K562 (cell line): ENCODE measurements around the gene FAM53A. TPM values are rescaled to one million over a fixed set of nuclear protein-coding genes. Genes with fewer than 3 reads are reported as not detected.

Source experiments
- ATAC-seq: fragments of 200-7000 bp; cut with Tn5 transposase; 3 replicates; pipeline ENCODE4 v1.9.1; 2020; ENCODE audit warnings: moderate library complexity
- BruUV-seq: library from RNA; stranded (reverse); fragments of 400-500 nt; replicated peaks from 2 replicates; lab custom pipeline; 2021; lab: Mats Ljungman, UMichigan
- CTCF ChIA-PET: fragments of 300-600 bp; formaldehyde crosslinking; extraction: SDS; loops from one replicate; lab custom pipeline; 2021; ENCODE audit warnings: low intra/inter-chr PET ratio; lab: Yijun Ruan, JAX
- POLR2A ChIA-PET: fragments of 300-600, 350-650 bp; sonication (Branson Sonifier 250); formaldehyde crosslinking; extraction: SDS; loops from one replicate; lab custom pipeline; 2021; ENCODE audit warnings: antibody characterized with exemption, inconsistent platforms; lab: Yijun Ruan, JAX
- DNase-seq, 4 experiments: peaks; one replicate each; pipeline versions ENCODE4 v3.0.0 to v3.0.0-alpha.2; 2011 to 2018; ENCODE audit warnings: low spot score in 3 of 4, mixed read lengths in 3 of 4; ENCODE audit errors: extremely low read depth in 1 of 4
- FAIRE-seq: peaks from 2 replicates; lab custom pipeline; 2011; peaks lifted over from hg19 to GRCh38; lab: Jason Lieb, UNC
- H2AFZ ChIP-seq: 2 replicates; pipeline ENCODE4 v1.6.0; 2011; ENCODE audit warnings: low read depth, low read length, control low read depth, inconsistent platforms
- H3K27ac ChIP-seq: fragments of 200-600 bp; 3 replicates; pipeline ENCODE4 v1.8.0; 2011; ENCODE audit warnings: low read depth, mild to moderate bottlenecking, control low read depth, inconsistent platforms, low read length, moderate library complexity, mixed read lengths; ENCODE audit errors: extremely low read depth
- H3K27me3 ChIP-seq, 2 experiments: fragments of 300-600 bp in 1 of 2; 2 replicates in 1 of 2; 3 replicates in 1 of 2; pipeline versions ENCODE4 v1.6.0 to v1.8.0; 2011; ENCODE audit warnings: inconsistent platforms in 2 of 2, low read length in 2 of 2, mild to moderate bottlenecking in 1 of 2, mixed read lengths in 1 of 2, moderate library complexity in 1 of 2; ENCODE audit not compliant: control insufficient read depth in 2 of 2, insufficient read depth in 2 of 2
- H3K36me3 ChIP-seq: fragments of 300-600 bp; 3 replicates; pipeline ENCODE4 v1.8.0; 2011; ENCODE audit warnings: mild to moderate bottlenecking, low read length, inconsistent platforms; ENCODE audit not compliant: control insufficient read depth, insufficient read depth
- H3K4me1 ChIP-seq, 2 experiments: fragments of 200-600 bp in 1 of 2; replicated peaks in 1 of 2; 2 replicates in 1 of 2; 3 replicates in 1 of 2; pipeline versions ENCODE4 v1.5.1 to v1.8.0; 2011; ENCODE audit warnings: inconsistent platforms in 2 of 2, low read length in 2 of 2, mild to moderate bottlenecking in 1 of 2, mixed read lengths in 1 of 2, moderate library complexity in 1 of 2; ENCODE audit not compliant: control insufficient read depth in 2 of 2, insufficient read depth in 2 of 2
- H3K4me2 ChIP-seq: 2 replicates; pipeline ENCODE4 v1.6.1; 2011; ENCODE audit warnings: low read length, control low read depth, inconsistent platforms, mixed read lengths; ENCODE audit not compliant: insufficient read depth
- H3K4me3 ChIP-seq: fragments of 200-600 bp; sonication (generic), shearing (Covaris generic); 2 replicates; pipeline ENCODE4 v1.5.1; 2016; ENCODE audit warnings: control low read depth, inconsistent platforms
- H3K79me2 ChIP-seq: fragments of 200-600 bp; 3 replicates; pipeline ENCODE4 v1.8.0; 2011; ENCODE audit warnings: low read length, inconsistent platforms; ENCODE audit not compliant: control insufficient read depth, insufficient read depth
- H3K9ac ChIP-seq, 2 experiments: 2 replicates each; pipeline versions ENCODE4 v1.6.0 to v1.6.1; 2011; ENCODE audit warnings: low read depth in 2 of 2, low read length in 2 of 2, control low read depth in 1 of 2, inconsistent platforms in 1 of 2, mild to moderate bottlenecking in 1 of 2, mixed read lengths in 1 of 2; ENCODE audit not compliant: insufficient read depth in 1 of 2
- H3K9me1 ChIP-seq: one replicate; pipeline ENCODE4 v1.6.0; 2011; ENCODE audit warnings: inconsistent platforms, mild to moderate bottlenecking, low read length, moderate library complexity; ENCODE audit not compliant: control insufficient read depth, insufficient read depth
- H3K9me3 ChIP-seq: replicated peaks from 2 replicates; pipeline ENCODE4 v1.5.1; 2011; ENCODE audit warnings: low read depth, low read length, inconsistent platforms; ENCODE audit not compliant: control insufficient read depth, insufficient read depth
- H4K20me1 ChIP-seq: replicated peaks from 2 replicates; pipeline ENCODE4 v1.6.1; 2011; ENCODE audit warnings: low read length, inconsistent platforms, mixed read lengths; ENCODE audit not compliant: control insufficient read depth, insufficient read depth
- CBX5 ChIP-seq: IDR thresholded peaks from 2 replicates; pipeline ENCODE4 v1.6.1; 2014; ENCODE audit warnings: low read depth, borderline replicate concordance
- DNMT1 ChIP-seq: fragments of 450-650 bp; IDR thresholded peaks from 2 replicates; pipeline ENCODE4 v1.6.1; 2016; ENCODE audit warnings: antibody characterized with exemption, mild to moderate bottlenecking
- KDM2B ChIP-seq: fragments of 250-450 bp; sonication (Bioruptor Pico); IDR thresholded peaks from 2 replicates; pipeline ENCODE4 v1.8.0; 2021; ENCODE audit warnings: mild to moderate bottlenecking, moderate library complexity
- NELFE ChIP-seq: IDR thresholded peaks from 2 replicates; pipeline ENCODE4 v1.6.1; 2011; ENCODE audit warnings: mild to moderate bottlenecking; ENCODE audit not compliant: insufficient read depth, insufficient read length
- NONO ChIP-seq, 2 experiments: fragments of 200-400 bp in 1 of 2; fragments of 450-650 bp in 1 of 2; formaldehyde crosslinking in 1 of 2; IDR thresholded peaks; 2 replicates each; pipeline ENCODE4 v1.6.1; 2017; ENCODE audit warnings: low read depth in 2 of 2, mild to moderate bottlenecking in 2 of 2, moderate library complexity in 2 of 2, low read length in 1 of 2
- OTX1 ChIP-seq: fragments of 450-650 bp; formaldehyde crosslinking; IDR thresholded peaks from 2 replicates; pipeline ENCODE4 v1.4.0; 2022; ENCODE audit warnings: mild to moderate bottlenecking
- PHF21A ChIP-seq: fragments of 450-650 bp; IDR thresholded peaks from 2 replicates; pipeline ENCODE4 v1.6.1; 2017; ENCODE audit warnings: low read depth, borderline replicate concordance
- PRPF4 ChIP-seq: fragments of 200-400 bp; formaldehyde crosslinking; IDR thresholded peaks from one replicate; pipeline ENCODE4 v1.6.1; 2017; ENCODE audit warnings: low read length, low read depth, mild to moderate bottlenecking; ENCODE audit not compliant: insufficient read depth, poor library complexity, severe bottlenecking
- RBBP5 ChIP-seq: fragments of 200-600 bp; sonication (generic); IDR thresholded peaks from 2 replicates; pipeline ENCODE4 v1.6.1; 2012; ENCODE audit warnings: borderline replicate concordance, mild to moderate bottlenecking, low read length, control low read depth, inconsistent platforms; ENCODE audit not compliant: insufficient read depth, poor library complexity, severe bottlenecking
- RBM25 ChIP-seq: fragments of 200-400 bp; formaldehyde crosslinking; IDR thresholded peaks from 2 replicates; pipeline ENCODE4 v1.6.1; 2018; ENCODE audit warnings: low read length, low read depth, moderate library complexity; ENCODE audit not compliant: severe bottlenecking
- SNIP1 ChIP-seq: fragments of 450-650 bp; IDR thresholded peaks from 2 replicates; pipeline ENCODE4 v1.7.1; 2017; ENCODE audit warnings: low read depth, mild to moderate bottlenecking
- STAG1 ChIP-seq: sonication (generic); formaldehyde crosslinking; IDR thresholded peaks from 2 replicates; pipeline ENCODE4 v1.5.0; 2020; ENCODE audit warnings: missing genetic modification reagents, borderline replicate concordance
- TAF15 ChIP-seq: fragments of 200-400 bp; formaldehyde crosslinking; IDR thresholded peaks from 2 replicates; pipeline ENCODE4 v1.6.1; 2017; ENCODE audit warnings: mild to moderate bottlenecking, low read depth, low read length, moderate library complexity
- ZNF197 ChIP-seq: fragments of 200-800 bp; sonication (Bioruptor generic); IDR thresholded peaks from 2 replicates; pipeline ENCODE4 v1.6.1; 2016; ENCODE audit warnings: low read depth, missing genetic modification characterization, missing compliant biosample characterization
- ZNF316 ChIP-seq: fragments of 450-650 bp; IDR thresholded peaks from 2 replicates; pipeline ENCODE4 v1.6.1; 2016
- ZSCAN29 ChIP-seq: fragments of 450-650 bp; IDR thresholded peaks from 2 replicates; pipeline ENCODE4 v1.6.1; 2017
- WGBS: fragments of 100-300 bp; shearing (Covaris generic); methylation state at CpG from one replicate; pipeline ENCODE4 v1.1.6; 2016; ENCODE audit warnings: low coverage, mixed read lengths; ENCODE audit not compliant: insufficient coverage; ENCODE audit errors: missing lambda C conversion rate; 5-methylcytosine and 5-hydroxymethylcytosine counted together
- in situ Hi-C: fragments of 300-500 bp; cut with MboI; formaldehyde crosslinking; loops from 4 replicates; pipeline ENCODE4 v1.15.0; 2018; ENCODE audit warnings: inconsistent platforms, mixed read lengths
- intact Hi-C: fragments of 100-400 bp; cut with micrococcal nuclease; formaldehyde crosslinking; loops from 2 replicates; pipeline ENCODE4 v1.14.2; 2022
- polyA plus RNA-seq, 8 experiments: library from polyadenylated mRNA; depleted of rRNA in 4 of 8; stranded (reverse) in 5 of 8; unstranded in 3 of 8; fragments of >200 nt; fragmentation: Nextera tagmentation in 2 of 8; fragmentation: Illumina TruSeq in 1 of 8; extraction: Ambion mirVana in 2 of 8; extraction: Trizol in 1 of 8; gene quantifications; 2 replicates each; pipeline versions ENCODE4 v1.2.1 to v1.2.3, GENCODE V29; 2011 to 2014; ENCODE audit warnings: inconsistent platforms in 1 of 8, missing spikeins in 1 of 8
- total RNA-seq, 7 experiments: library from RNA; depleted of rRNA in 6 of 7; stranded (reverse); fragments of >200 nt in 6 of 7; fragmentation: Illumina TruSeq in 2 of 7; extraction: Trizol in 2 of 7; gene quantifications; 2 replicates each; pipeline versions ENCODE4 v1.2.1 to v1.2.3, GENCODE V29; 2011 to 2021; ENCODE audit warnings: low replicate concordance in 1 of 7
- TF ChIP-seq, protein P1 (sequence below): sonication (generic); formaldehyde crosslinking; IDR thresholded peaks from 2 replicates; pipeline ENCODE4 v1.5.0; 2020; ENCODE audit warnings: missing genetic modification reagents

Gene FAM53A
- total and polyA plus RNA-seq, 9 of the 15 experiments (the other 6 are each of a cell fraction or from before 2014, with no cell fraction given): 0.53 to 2.7 (median 1.4) TPM; not detected in 2

DNA sequence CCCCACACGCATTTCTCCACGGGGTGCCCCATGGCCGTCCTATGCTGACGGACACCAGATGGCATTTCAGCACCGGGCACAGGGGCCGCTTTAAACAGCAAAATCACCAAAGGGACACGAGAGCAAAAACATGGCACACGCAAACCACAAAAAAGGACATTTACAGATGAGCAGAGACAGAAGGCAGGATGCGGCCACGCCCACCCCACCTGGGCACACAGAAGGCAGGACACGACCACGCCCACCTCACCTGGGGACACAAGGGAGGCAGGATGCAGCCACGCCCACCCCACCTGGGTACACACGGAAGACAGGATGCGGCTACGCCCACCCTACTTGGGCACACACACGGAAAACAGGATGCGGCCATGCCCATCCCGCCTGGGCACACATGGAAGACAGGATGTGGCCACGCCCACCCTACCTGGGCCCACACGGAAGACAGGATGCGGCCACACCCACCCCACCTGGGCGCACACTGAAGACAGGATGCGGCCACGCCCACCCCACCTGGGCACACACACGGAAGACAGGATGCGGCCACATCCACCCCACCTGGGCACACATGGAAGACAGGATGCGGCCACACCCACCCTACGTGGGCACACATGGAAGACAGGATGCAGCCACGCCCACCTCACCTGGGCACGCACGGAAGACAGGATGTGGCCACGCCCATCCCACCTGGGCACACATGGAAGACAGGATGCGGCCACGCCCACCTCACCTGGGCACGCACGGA lies 69.1 kb downstream of the FAM53A start:
- FAIRE-seq: no peak
- TF ChIP-seq RBM25 (no peak), SNIP1 (no peak), STAG1 (CRISPR knock-in tag) (no peak), KDM2B (CRISPR knock-in tag) (no peak), ZSCAN29 (no peak), NELFE (no peak), OTX1 (no peak), TAF15 (no peak), RBBP5 (no peak), NONO (IDR thresholded peaks at IDR 0.05; ENCODE audit: low read depth in 2 of 2, low read length in 1 of 2) (no peak), DNMT1 (no peak), ZNF316 (no peak), PHF21A (no peak), CBX5 (no peak), ZNF197 (no peak), PRPF4 (no peak)
- TF ChIP-seq, protein P1, sequence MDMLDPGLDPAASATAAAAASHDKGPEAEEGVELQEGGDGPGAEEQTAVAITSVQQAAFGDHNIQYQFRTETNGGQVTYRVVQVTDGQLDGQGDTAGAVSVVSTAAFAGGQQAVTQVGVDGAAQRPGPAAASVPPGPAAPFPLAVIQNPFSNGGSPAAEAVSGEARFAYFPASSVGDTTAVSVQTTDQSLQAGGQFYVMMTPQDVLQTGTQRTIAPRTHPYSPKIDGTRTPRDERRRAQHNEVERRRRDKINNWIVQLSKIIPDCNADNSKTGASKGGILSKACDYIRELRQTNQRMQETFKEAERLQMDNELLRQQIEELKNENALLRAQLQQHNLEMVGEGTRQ (CRISPR knock-in tag): no peak
- intact Hi-C loops (no loop called here), in situ Hi-C loops (no loop called here)
- no peaks in the 10 kb centered on the region for H3K79me2 ChIP-seq
- no peak overlapping the region for H2AFZ ChIP-seq
- no peak overlapping the region for H3K27ac ChIP-seq
- ChIA-PET CTCF (no interaction called here), POLR2A (no interaction called here)
- H3K9me3 ChIP-seq: no peaks in the 10 kb centered on the region
- no peaks in the 10 kb centered on the region for H3K9me1 ChIP-seq
- H4K20me1 ChIP-seq: 0 out of 2 replicates have a peak, but pooled peaks cover 4% of the 10 kb centered on the region
- no TSS peak for BruUV-seq
- no peaks in the 10 kb centered on the region for H3K36me3 ChIP-seq
- 19% methylated on average over 37 of the region's 37 CpGs for WGBS
- H3K27me3 ChIP-seq: peaks cover 45 to 82% of the 10 kb centered on the region in 2 experiments
- no peak for DNase-seq
- no peak overlapping the region; a peak in 1 of 4 replicates for H3K9ac ChIP-seq
- H3K4me1 ChIP-seq: peaks cover 0 to 34% of the 10 kb centered on the region in 2 experiments; a peak in 2 of 5 replicates
- H3K4me2 ChIP-seq: no peak overlapping the region
- H3K4me3 ChIP-seq: no peak overlapping the region
- no peak for ATAC-seq
